Neuronal stem cell (in vitro differentiated cells): ENCODE data around the gene SLC38A8.

Experiments used
- DNase-seq: peaks from one replicate; pipeline ENCODE4 v3.0.0-alpha.2; 2013; ENCODE audit warnings: low spot score
- H2AFZ ChIP-seq: one replicate; pipeline ENCODE4 v1.6.1; 2013; ENCODE audit warnings: mild to moderate bottlenecking, low read length, inconsistent platforms
- H2AK5ac ChIP-seq: 2 replicates; pipeline ENCODE4 v1.6.1; 2013; ENCODE audit warnings: low read depth, mild to moderate bottlenecking, inconsistent platforms, low read length, moderate library complexity, mixed read lengths
- H2BK120ac ChIP-seq: 2 replicates; pipeline ENCODE4 v1.6.1; 2013; ENCODE audit warnings: low read depth, mild to moderate bottlenecking, inconsistent platforms, low read length, moderate library complexity, mixed read lengths
- H2BK12ac ChIP-seq: one replicate; pipeline ENCODE4 v1.6.1; 2013; ENCODE audit warnings: low read length, inconsistent platforms
- H2BK15ac ChIP-seq: 2 replicates; pipeline ENCODE4 v1.6.1; 2013; ENCODE audit warnings: mild to moderate bottlenecking, low read length, inconsistent platforms, mixed read lengths
- H2BK5ac ChIP-seq: one replicate; pipeline ENCODE4 v1.6.1; 2013; ENCODE audit warnings: inconsistent platforms, mild to moderate bottlenecking, low read length, moderate library complexity
- H3K14ac ChIP-seq: one replicate; pipeline ENCODE4 v1.6.1; 2013; ENCODE audit warnings: low read length, inconsistent platforms
- H3K18ac ChIP-seq: 2 replicates; pipeline ENCODE4 v1.6.1; 2013; ENCODE audit warnings: low read length, inconsistent platforms
- H3K23ac ChIP-seq: 2 replicates; pipeline ENCODE4 v1.6.1; 2013; ENCODE audit warnings: low read depth, mild to moderate bottlenecking, mixed read lengths, low read length, inconsistent platforms; ENCODE audit not compliant: poor library complexity
- H3K27ac ChIP-seq: replicated peaks from 3 replicates; pipeline ENCODE4 v1.5.1; 2013; ENCODE audit warnings: low read length, inconsistent platforms
- H3K27me3 ChIP-seq, 3 experiments: 2 replicates each; pipeline ENCODE4 v1.6.1; 2013; ENCODE audit warnings: low read length in 3 of 3, mild to moderate bottlenecking in 2 of 3, inconsistent platforms in 1 of 3, low read depth in 1 of 3, mixed read lengths in 1 of 3, moderate library complexity in 1 of 3; ENCODE audit not compliant: control insufficient read depth in 3 of 3, insufficient read depth in 3 of 3
- H3K36me3 ChIP-seq, 2 donors: replicated peaks in 1 of 2; 2 replicates each; pipeline ENCODE4 v1.6.1; 2013; ENCODE audit warnings: low read length in 2 of 2; ENCODE audit not compliant: control insufficient read depth in 2 of 2, insufficient read depth in 2 of 2
- H3K4ac ChIP-seq: 2 replicates; pipeline ENCODE4 v1.6.1; 2013; ENCODE audit warnings: inconsistent platforms, mild to moderate bottlenecking, low read length, moderate library complexity
- H3K4me1 ChIP-seq, 2 donors: 1 replicate in 1 of 2; 2 replicates in 1 of 2; pipeline ENCODE4 v1.6.1; 2013; ENCODE audit warnings: low read length in 2 of 2, low read depth in 1 of 2; ENCODE audit not compliant: control insufficient read depth in 2 of 2, insufficient read depth in 1 of 2
- H3K4me2 ChIP-seq: one replicate; pipeline ENCODE4 v1.6.1; 2013; ENCODE audit warnings: mild to moderate bottlenecking, low read length, inconsistent platforms; ENCODE audit not compliant: insufficient read depth, poor library complexity, severe bottlenecking
- H3K4me3 ChIP-seq, 2 donors: 2 replicates each; pipeline ENCODE4 v1.5.1; 2013; ENCODE audit warnings: low read length in 2 of 2, mild to moderate bottlenecking in 2 of 2, inconsistent platforms in 1 of 2, moderate library complexity in 1 of 2
- H3K79me1 ChIP-seq: one replicate; pipeline ENCODE4 v1.6.1; 2013; ENCODE audit warnings: low read depth, mild to moderate bottlenecking, inconsistent platforms, low read length, moderate library complexity
- H3K9ac ChIP-seq: one replicate; pipeline ENCODE4 v1.6.1; 2013; ENCODE audit warnings: mild to moderate bottlenecking, low read depth, low read length, inconsistent platforms; ENCODE audit not compliant: poor library complexity
- H3K9me3 ChIP-seq, 2 donors: replicated peaks in 1 of 2; 2 replicates each; pipeline versions ENCODE3 to v1.6.1; 2013; ENCODE audit warnings: low read length in 2 of 2, mild to moderate bottlenecking in 2 of 2, inconsistent platforms in 1 of 2, low read depth in 1 of 2, mixed read lengths in 1 of 2, moderate library complexity in 1 of 2; ENCODE audit not compliant: control insufficient read depth in 2 of 2, insufficient read depth in 1 of 2
- H4K8ac ChIP-seq: one replicate; pipeline ENCODE4 v1.6.1; 2013; ENCODE audit warnings: low read depth, mild to moderate bottlenecking, inconsistent platforms, low read length, moderate library complexity
- H4K91ac ChIP-seq: one replicate; pipeline ENCODE4 v1.6.1; 2013; ENCODE audit warnings: low read length, low read depth, mild to moderate bottlenecking, inconsistent platforms; ENCODE audit not compliant: poor library complexity
- WGBS, 2 donors: extraction: QIAGEN DNeasy Blood & Tissue Kit; methylation state at CpG; one replicate each; pipeline ENCODE4 v1.1.7; 2013; ENCODE audit warnings: missing lambda C conversion rate in 2 of 2, mixed read lengths in 1 of 2; ENCODE audit not compliant: insufficient read length in 2 of 2, insufficient replicate concordance in 1 of 2; ENCODE audit errors: extremely low coverage in 2 of 2; 5-methylcytosine and 5-hydroxymethylcytosine counted together

Gene SLC38A8

GRCh38 chr16:84056933-84057332 is 14.3 kb upstream of the SLC38A8 start:
- no peak overlapping the region for H3K27ac ChIP-seq
- no peak overlapping the region for H2AK5ac ChIP-seq
- H3K4me3 ChIP-seq = no peak overlapping the region
- H3K36me3 ChIP-seq = peaks cover 47 to 99% of the 10 kb centered on the region in 2 donors
- H3K4me1 ChIP-seq = peaks cover 0 to 1% of the 10 kb centered on the region in 2 donors
- no peak overlapping the region for H3K23ac ChIP-seq
- H3K9me3 ChIP-seq = peaks cover 0 to 2% of the 10 kb centered on the region in 2 donors
- H2AFZ ChIP-seq = no peak overlapping the region
- no peak overlapping the region for H2BK15ac ChIP-seq
- H2BK5ac ChIP-seq = no peak overlapping the region
- H3K79me1 ChIP-seq = peaks cover 2% of the 10 kb centered on the region
- H3K14ac ChIP-seq = no peak overlapping the region
- H3K4me2 ChIP-seq = no peak overlapping the region
- no peaks in the 10 kb centered on the region for H3K27me3 ChIP-seq
- no peak overlapping the region for H2BK12ac ChIP-seq
- no peak overlapping the region for H3K9ac ChIP-seq
- DNase-seq = no peak
- H3K4ac ChIP-seq = no peak overlapping the region
- H4K8ac ChIP-seq = no peak overlapping the region
- no peak overlapping the region for H4K91ac ChIP-seq
- H3K18ac ChIP-seq = no peak overlapping the region
- no peak overlapping the region for H2BK120ac ChIP-seq
- WGBS, 2 donors = no CpG with 5 or more reads among the region's 7 CpGs

GRCh38 chr16:84055801-84056634 is 13.4 kb upstream of the SLC38A8 start:
- H3K23ac ChIP-seq = no peak overlapping the region
- H2BK15ac ChIP-seq = no peak overlapping the region
- H4K91ac ChIP-seq = no peak overlapping the region
- H2BK120ac ChIP-seq = no peak overlapping the region
- no peak overlapping the region for H3K9ac ChIP-seq
- DNase-seq = no peak
- H2BK5ac ChIP-seq = no peak overlapping the region
- H2AFZ ChIP-seq = no peak overlapping the region
- no peak overlapping the region for H3K27ac ChIP-seq
- H3K4ac ChIP-seq = no peak overlapping the region
- no peak overlapping the region for H3K14ac ChIP-seq
- H3K9me3 ChIP-seq = peaks cover 0 to 2% of the 10 kb centered on the region in 2 donors
- peaks cover 41 to 91% of the 10 kb centered on the region in 2 donors for H3K36me3 ChIP-seq
- peaks cover 2% of the 10 kb centered on the region for H3K79me1 ChIP-seq
- H4K8ac ChIP-seq = no peak overlapping the region
- no peak overlapping the region for H2AK5ac ChIP-seq
- H3K4me1 ChIP-seq = peaks cover 0 to 1% of the 10 kb centered on the region in 2 donors
- no peak overlapping the region for H3K4me2 ChIP-seq
- H2BK12ac ChIP-seq = no peak overlapping the region
- no peaks in the 10 kb centered on the region for H3K27me3 ChIP-seq
- no peak overlapping the region for H3K4me3 ChIP-seq
- no peak overlapping the region for H3K18ac ChIP-seq
- WGBS, 2 donors = no CpG with 5 or more reads among the region's 19 CpGs

- H3K9me3 ChIP-seq = peaks cover 0 to 2% of the 10 kb centered on the region in 2 donors
- no peak overlapping the region for H2BK120ac ChIP-seq
- no peak overlapping the region for H2AK5ac ChIP-seq
- no peak overlapping the region for H4K8ac ChIP-seq
- H2BK5ac ChIP-seq = no peak overlapping the region
- no peak for DNase-seq
- H3K27ac ChIP-seq = no peak overlapping the region
- H2BK12ac ChIP-seq = no peak overlapping the region
- no peak overlapping the region for H3K9ac ChIP-seq
- H3K79me1 ChIP-seq = peaks cover 2% of the 10 kb centered on the region
- H3K4me2 ChIP-seq = no peak overlapping the region
- no peak overlapping the region for H2BK15ac ChIP-seq
- no peaks in the 10 kb centered on the region for H3K27me3 ChIP-seq
- H3K18ac ChIP-seq = no peak overlapping the region
- no peak overlapping the region for H3K4ac ChIP-seq
- peaks cover 37 to 85% of the 10 kb centered on the region in 2 donors for H3K36me3 ChIP-seq
- H3K4me3 ChIP-seq = no peak overlapping the region
- H3K23ac ChIP-seq = peak overlapping the region; percentile 25
- peaks cover 0 to 1% of the 10 kb centered on the region in 2 donors for H3K4me1 ChIP-seq
- no CpG with 5 or more reads among the region's 5 CpGs for WGBS, 2 donors
- no peak overlapping the region for H4K91ac ChIP-seq
- no peak overlapping the region for H3K14ac ChIP-seq
- H2AFZ ChIP-seq = no peak overlapping the region
Observed at GRCh38 chr16:84055366-84055765, 12.8 kb upstream of the SLC38A8 start.

- WGBS, 2 donors = no CpG with 5 or more reads among the region's 13 CpGs
- Histone ChIP-seq H3K4me1 (peaks cover 0 to 1% of the 10 kb centered on the region in 2 donors), H3K4me2 (no peak overlapping the region), H4K8ac (no peak overlapping the region), H3K79me1 (peaks cover 2% of the 10 kb centered on the region), H3K18ac (no peak overlapping the region), H2BK5ac (no peak overlapping the region), H2BK15ac (no peak overlapping the region), H3K27me3 (no peaks in the 10 kb centered on the region), H3K23ac (no peak overlapping the region), H3K14ac (no peak overlapping the region), H3K27ac (no peak overlapping the region), H3K36me3 (peaks cover 33 to 84% of the 10 kb centered on the region in 2 donors), H3K4ac (no peak overlapping the region), H3K9me3 (peaks cover 0 to 2% of the 10 kb centered on the region in 2 donors), H3K9ac (no peak overlapping the region), H2AFZ (no peak overlapping the region), H2BK12ac (no peak overlapping the region), H3K4me3 (no peak overlapping the region), H2BK120ac (no peak overlapping the region), H2AK5ac (no peak overlapping the region), H4K91ac (no peak overlapping the region)
- no peak for DNase-seq
Observed at GRCh38 chr16:84054916-84055315, 12.3 kb upstream of the SLC38A8 start.
